Psoas muscle (tissue), 8 donors: ENCODE measurements around the gene PFKL. TPM values are rescaled to one million over a fixed set of nuclear protein-coding genes. Genes with fewer than 3 reads are reported as not detected.
A peak's percentile ranks its signal among the peaks of the same experiment; 100 is the strongest.

Source experiments
- ATAC-seq, 4 donors: fragments of 200-7000 bp; cut with Tn5 transposase; one replicate each; pipeline ENCODE4 v1.9.1; 2020; ENCODE audit warnings: moderate library complexity in 3 of 4, mild to moderate bottlenecking in 2 of 4
- DNase-seq, 2 donors: peaks; one replicate each; pipeline ENCODE4 v3.0.0-alpha.2; 2020
- H3K27ac ChIP-seq: fragments of 200-600 bp; one replicate; pipeline ENCODE4 v1.8.0; 2022
- H3K27me3 ChIP-seq, 3 donors: fragments of 200-600 bp in 1 of 3; one replicate each; pipeline versions ENCODE4 v1.6.1 to v1.8.0; 2013 to 2022; ENCODE audit warnings: low read length in 2 of 3, mild to moderate bottlenecking in 2 of 3, moderate library complexity in 1 of 3; ENCODE audit not compliant: insufficient read depth in 3 of 3
- H3K36me3 ChIP-seq, 2 donors: fragments of 200-600 bp in 1 of 2; one replicate each; pipeline versions ENCODE4 v1.6.1 to v1.8.0; 2013 to 2022; ENCODE audit warnings: low read depth in 1 of 2, mild to moderate bottlenecking in 1 of 2, moderate library complexity in 1 of 2; ENCODE audit not compliant: insufficient read depth in 1 of 2
- H3K4me1 ChIP-seq: fragments of 200-600 bp; one replicate; pipeline ENCODE4 v1.8.0; 2022
- H3K4me3 ChIP-seq: fragments of 200-600 bp; one replicate; pipeline ENCODE4 v1.8.0; 2022; ENCODE audit warnings: mild to moderate bottlenecking
- H3K9me3 ChIP-seq: fragments of 200-600 bp; one replicate; pipeline ENCODE4 v1.8.0; 2022
- WGBS, 3 donors: extraction: QIAGEN DNeasy Blood & Tissue Kit; methylation state at CpG; one replicate each; pipeline versions ENCODE4 v1.1.6 to v1.1.7; 2013; 5-methylcytosine and 5-hydroxymethylcytosine counted together
- intact Hi-C, 2 donors: fragments of 100-400 bp; cut with DNase I; formaldehyde crosslinking; loops; one replicate each; pipeline versions ENCODE4 v1.11.0 to v1.14.2; 2022
- polyA plus RNA-seq, 3 donors: library from polyadenylated mRNA; stranded (reverse); fragments of 200-250 nt; gene quantifications; one replicate each; pipeline ENCODE4 v1.2.3, GENCODE V29; 2013
- total RNA-seq, 4 donors: library from RNA; stranded (reverse); fragmentation: NEBNext Ultra II Directional in 2 of 4; extraction: Animal tissue kit (Norgen Biotek cat#: 25700) in 2 of 4; gene quantifications; one replicate each; pipeline versions ENCODE4 v1.2.1 to v1.2.4, GENCODE V29; 2021 to 2023
- TF ChIP-seq, protein P1 (sequence below): fragments of 200-600 bp; IDR thresholded peaks from one replicate; pipeline ENCODE4 v1.8.0; 2022; ENCODE audit warnings: antibody characterized with exemption
- donor health status: healthy with polysubstance abuse.
- donor health status: DM: no; HTN: no; CAD: no; lungs with moderate emphysema.
- donor health status: Bipolar disorder and iron deficiency.
- donor health status: healthy.
- donor health status: DM: yes; HTN: yes; CAD: no.
- donor health status: DM: no; HTN: no; CAD: no.
- donor health status: DM: no; HTN: no; CAD: no.
- donor health status: DM: yes; HTN: yes; CAD: no.

The PFKL gene
- total and polyA plus RNA-seq, 7 donors, result 9.2 to 33.6 (median 21.2) TPM

DNA sequence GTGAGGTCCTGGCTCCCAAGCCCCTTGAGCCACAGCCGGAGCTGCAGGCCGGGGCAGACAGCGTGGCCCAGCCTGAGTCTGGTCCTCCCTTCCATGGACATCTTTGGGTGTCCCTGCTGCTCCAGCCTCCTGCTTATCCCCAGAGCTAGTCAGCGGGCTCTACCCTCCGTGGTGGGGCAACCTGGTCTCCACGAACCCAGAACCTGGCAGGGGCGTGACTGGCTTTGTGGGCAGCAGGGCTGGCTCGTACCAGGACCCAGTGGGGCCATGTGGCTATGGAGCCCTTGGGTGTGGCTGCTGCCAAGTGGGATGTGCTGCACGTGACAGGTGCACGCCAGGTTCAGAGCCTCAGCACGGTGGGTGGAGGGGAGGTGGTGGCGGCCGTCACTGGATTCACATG is 21.0 kb downstream of the PFKL start:
- DNase-seq, result no peak
- Histone ChIP-seq H3K36me3 (peaks cover 0 to 52% of the 10 kb centered on the region in 2 donors), H3K27ac (no peak overlapping the region), H3K4me3 (no peak overlapping the region), H3K9me3 (no peaks in the 10 kb centered on the region), H3K4me1 (no peaks in the 10 kb centered on the region), H3K27me3 (no peaks in the 10 kb centered on the region)
- TF ChIP-seq, protein P1, sequence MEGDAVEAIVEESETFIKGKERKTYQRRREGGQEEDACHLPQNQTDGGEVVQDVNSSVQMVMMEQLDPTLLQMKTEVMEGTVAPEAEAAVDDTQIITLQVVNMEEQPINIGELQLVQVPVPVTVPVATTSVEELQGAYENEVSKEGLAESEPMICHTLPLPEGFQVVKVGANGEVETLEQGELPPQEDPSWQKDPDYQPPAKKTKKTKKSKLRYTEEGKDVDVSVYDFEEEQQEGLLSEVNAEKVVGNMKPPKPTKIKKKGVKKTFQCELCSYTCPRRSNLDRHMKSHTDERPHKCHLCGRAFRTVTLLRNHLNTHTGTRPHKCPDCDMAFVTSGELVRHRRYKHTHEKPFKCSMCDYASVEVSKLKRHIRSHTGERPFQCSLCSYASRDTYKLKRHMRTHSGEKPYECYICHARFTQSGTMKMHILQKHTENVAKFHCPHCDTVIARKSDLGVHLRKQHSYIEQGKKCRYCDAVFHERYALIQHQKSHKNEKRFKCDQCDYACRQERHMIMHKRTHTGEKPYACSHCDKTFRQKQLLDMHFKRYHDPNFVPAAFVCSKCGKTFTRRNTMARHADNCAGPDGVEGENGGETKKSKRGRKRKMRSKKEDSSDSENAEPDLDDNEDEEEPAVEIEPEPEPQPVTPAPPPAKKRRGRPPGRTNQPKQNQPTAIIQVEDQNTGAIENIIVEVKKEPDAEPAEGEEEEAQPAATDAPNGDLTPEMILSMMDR, result no peak
- 92 to 94% (median 92%) methylated on average over 13 of the region's 13 CpGs for WGBS, 3 donors
- no peak for ATAC-seq
- intact Hi-C loops, result loop anchor here in 1 of 2 donors (10.0 kb wide), 1 partner anchor 64 kb away; no protein-coding TSS in a partner anchor

DNA sequence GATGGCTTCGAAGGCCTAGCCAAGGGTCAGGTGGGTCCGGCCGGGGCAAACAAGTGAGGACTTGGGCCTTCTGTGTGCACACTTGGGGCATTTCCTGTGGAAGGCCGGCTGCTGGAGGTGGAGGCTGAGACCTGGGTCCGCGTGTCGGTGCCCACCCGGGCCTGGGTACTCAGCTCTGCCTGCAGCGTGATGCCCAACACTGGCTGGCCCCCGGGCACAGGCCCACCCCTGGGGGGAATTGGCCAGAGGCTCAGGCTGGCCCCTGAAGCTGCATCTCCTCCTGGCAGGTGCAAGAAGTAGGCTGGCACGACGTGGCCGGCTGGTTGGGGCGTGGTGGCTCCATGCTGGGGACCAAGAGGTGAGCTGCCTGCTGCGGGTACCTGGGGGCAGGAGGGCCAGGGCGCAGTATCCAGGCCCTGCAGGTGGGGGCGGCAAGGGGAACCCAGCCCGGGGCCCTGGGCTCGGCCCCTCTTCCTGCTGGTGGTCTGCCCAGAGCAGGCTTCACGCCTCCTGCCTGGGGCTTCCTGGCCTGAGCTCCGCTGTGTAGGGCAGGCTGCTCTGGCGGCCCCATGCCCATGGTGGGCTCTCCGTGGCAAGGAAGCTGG is 22.1 kb downstream of the PFKL start:
- H3K27me3 ChIP-seq, result no peaks in the 10 kb centered on the region
- H3K27ac ChIP-seq, result no peak overlapping the region
- ATAC-seq (no peak), DNase-seq (no peak)
- H3K36me3 ChIP-seq, result peaks cover 0 to 52% of the 10 kb centered on the region in 2 donors
- TF ChIP-seq, protein P1, result no peak
- intact Hi-C loops, result loop anchor here in 1 of 2 donors (10.0 kb wide), 1 partner anchor 63 kb away; no protein-coding TSS in a partner anchor
- no peak overlapping the region for H3K4me3 ChIP-seq
- H3K4me1 ChIP-seq, result no peaks in the 10 kb centered on the region
- WGBS, 3 donors, result 94 to 97% (median 95%) methylated on average over 23 of the region's 23 CpGs
- H3K9me3 ChIP-seq, result no peaks in the 10 kb centered on the region

DNA sequence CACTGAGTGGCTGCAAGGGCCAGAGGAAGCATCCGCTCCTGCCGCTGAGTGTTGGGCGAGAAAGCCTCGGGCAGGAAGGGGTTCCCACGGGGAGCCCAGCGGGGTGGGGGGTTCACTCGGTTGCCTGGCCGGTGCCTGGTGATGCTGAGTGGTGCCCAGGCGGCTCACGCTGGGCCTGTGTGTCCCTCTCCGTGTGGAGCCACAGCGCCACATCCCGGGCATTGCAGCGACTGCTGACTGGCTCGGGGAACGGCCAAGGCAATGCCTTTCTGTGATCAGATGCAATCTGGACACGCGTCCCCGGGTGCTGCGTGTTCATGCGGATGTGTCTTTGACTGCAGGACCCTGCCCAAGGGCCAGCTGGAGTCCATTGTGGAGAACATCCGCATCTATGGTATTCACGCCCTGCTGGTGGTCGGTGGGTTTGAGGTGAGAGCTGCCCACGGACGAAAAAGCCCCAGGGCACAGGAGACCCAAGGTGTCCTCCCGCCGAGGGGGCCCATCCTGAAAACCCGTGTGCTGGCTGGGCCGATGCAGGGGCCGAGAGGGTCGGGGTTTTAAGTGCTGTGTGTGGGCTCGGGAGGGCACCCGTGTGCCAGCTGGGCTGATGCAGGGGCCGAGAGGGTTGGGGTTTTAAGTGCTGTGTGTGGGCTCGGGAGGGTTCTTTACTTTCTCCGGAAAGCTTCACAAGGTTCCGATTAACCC is 22.9 kb downstream of the PFKL start:
- H3K27me3 ChIP-seq, result no peaks in the 10 kb centered on the region
- H3K4me1 ChIP-seq, result no peaks in the 10 kb centered on the region
- no peak overlapping the region for H3K4me3 ChIP-seq
- H3K36me3 ChIP-seq, result peaks cover 0 to 55% of the 10 kb centered on the region in 2 donors
- intact Hi-C loops, result loop anchor here in 1 of 2 donors (10.0 kb wide), 1 partner anchor 62 kb away; no protein-coding TSS in a partner anchor
- DNase-seq (no peak), ATAC-seq (no peak)
- TF ChIP-seq, protein P1, result no peak
- no peak overlapping the region for H3K27ac ChIP-seq
- H3K9me3 ChIP-seq, result no peaks in the 10 kb centered on the region
- 91 to 94% (median 92%) methylated on average over 38 of the region's 38 CpGs for WGBS, 3 donors

DNA sequence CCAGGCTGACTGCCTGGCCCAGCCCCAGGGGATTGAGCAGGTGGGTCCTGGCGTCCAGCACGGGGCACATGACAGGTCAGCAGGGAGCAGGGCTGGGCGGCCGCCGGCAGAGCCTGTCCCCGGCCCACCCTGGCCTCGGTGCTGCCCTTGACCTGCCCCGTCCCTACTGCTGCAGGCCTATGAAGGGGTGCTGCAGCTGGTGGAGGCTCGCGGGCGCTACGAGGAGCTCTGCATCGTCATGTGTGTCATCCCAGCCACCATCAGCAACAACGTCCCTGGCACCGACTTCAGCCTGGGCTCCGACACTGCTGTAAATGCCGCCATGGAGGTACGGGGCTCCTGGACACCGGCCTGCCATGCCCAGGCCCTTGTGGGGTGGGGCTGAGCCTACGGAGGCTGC is 23.7 kb downstream of the PFKL start:
- intact Hi-C loops, result loop anchor here in 1 of 2 donors (10.0 kb wide), 1 partner anchor 61 kb away; no protein-coding TSS in a partner anchor
- 57 to 61% (median 60%) methylated on average over 20 of the region's 20 CpGs for WGBS, 3 donors
- no peak for DNase-seq
- Histone ChIP-seq H3K4me1 (no peaks in the 10 kb centered on the region), H3K27ac (no peak overlapping the region), H3K27me3 (no peaks in the 10 kb centered on the region), H3K9me3 (no peaks in the 10 kb centered on the region), H3K4me3 (peak overlapping the region; percentile 30), H3K36me3 (peaks cover 0 to 51% of the 10 kb centered on the region in 2 donors)
- TF ChIP-seq, protein P1, result no peak
- peak; percentile 50 to 65 (median 56) for ATAC-seq
